Fibroblast of skin of back (primary cell): ENCODE results near the gene CPM.
A peak's percentile ranks its signal among the peaks of the same experiment; 100 is the strongest.

Source experiments
- DNase-seq: peaks from one replicate; pipeline ENCODE4 v3.0.0-alpha.2; 2013

The CPM gene

GRCh38 chr12:68904351-68904962 is 28.5 kb downstream of the CPM start:
- DNase-seq: no peak

- no peak for DNase-seq
These were observed 29.5 kb downstream of the CPM start for GRCh38 chr12:68903511-68903910.

GRCh38 chr12:68901551-68901950 is 31.4 kb downstream of the CPM start:
- no peak for DNase-seq

- DNase-seq: no peak
These were observed 31.8 kb downstream of the CPM start for GRCh38 chr12:68901145-68901544.

GRCh38 chr12:68900241-68900640 is 32.7 kb downstream of the CPM start:
- DNase-seq: no peak

- peak; percentile 73 for DNase-seq
These were observed 33.7 kb downstream of the CPM start for GRCh38 chr12:68899251-68899771.

- DNase-seq: no peak
These were observed 36.0 kb downstream of the CPM start for GRCh38 chr12:68896881-68897540.

- no peak for DNase-seq
These were observed 38.6 kb downstream of the CPM start for GRCh38 chr12:68894276-68894855.

GRCh38 chr12:68893741-68894140 is 39.2 kb downstream of the CPM start:
- DNase-seq: no peak

GRCh38 chr12:68893201-68893600 is 39.8 kb downstream of the CPM start:
- DNase-seq: no peak

- no peak for DNase-seq
These were observed 41.8 kb downstream of the CPM start for GRCh38 chr12:68891141-68891540.

GRCh38 chr12:68890701-68891113 is 42.3 kb downstream of the CPM start:
- DNase-seq: no peak

GRCh38 chr12:68888243-68888642 is 44.7 kb downstream of the CPM start:
- no peak for DNase-seq

- no peak for DNase-seq
These were observed 45.3 kb downstream of the CPM start for GRCh38 chr12:68887641-68888040.

- no peak for DNase-seq
These were observed 46.1 kb downstream of the CPM start for GRCh38 chr12:68886636-68887572.

- DNase-seq: no peak
These were observed 47.6 kb downstream of the CPM start for GRCh38 chr12:68885381-68885780.

- no peak for DNase-seq
These were observed 48.7 kb downstream of the CPM start for GRCh38 chr12:68884251-68884650.

GRCh38 chr12:68883151-68883550 is 49.8 kb downstream of the CPM start:
- DNase-seq: no peak

- no peak for DNase-seq
These were observed 50.6 kb downstream of the CPM start for GRCh38 chr12:68882251-68882964.

- DNase-seq: no peak
These were observed 52.2 kb downstream of the CPM start for GRCh38 chr12:68880660-68881325.

- no peak for DNase-seq
These were observed 54.1 kb downstream of the CPM start for GRCh38 chr12:68878846-68879245.

GRCh38 chr12:68878283-68878682 is 54.7 kb downstream of the CPM start:
- DNase-seq: no peak
